ENCODE measurements around the gene NFATC1. TPM values are rescaled to one million over a fixed set of nuclear protein-coding genes. Genes with fewer than 3 reads are reported as not detected.

The NFATC1 gene
- total RNA-seq, 1 donor from 2014 or later, result 52.6 TPM

- intact Hi-C loops (cut with micrococcal nuclease), result no loop called here
- ChIA-PET POLR2A (interaction anchor here (1.4 kb wide), 1 partner anchor 24 kb away, joined by 4 read pairs; no protein-coding TSS in a partner anchor), CTCF (interaction anchor here (0.5 kb wide), 1 partner anchor 66 kb away, joined by 3 read pairs; no protein-coding TSS in a partner anchor)
- Mint-ChIP-seq H3K36me3 (ENCODE audit: low read depth) (peaks cover 62% of the 10 kb centered on the region), H3K27me3 (no peaks in the 10 kb centered on the region), H3K27ac (peak overlapping the region; percentile 35), H3K4me3 (no peak overlapping the region), H3K9me3 (no peaks in the 10 kb centered on the region), H3K4me1 (peaks cover 13% of the 10 kb centered on the region)
- no peak for DNase-seq
- no peak for TF ChIP-seq CTCF (IDR thresholded peaks at IDR 0.05)
- no peak for ATAC-seq (ENCODE audit: low read depth)
These were observed 76.4 kb downstream of the NFATC1 start for GRCh38 chr18:79472176-79472575.

GRCh38 chr18:79472946-79473345 is 77.2 kb downstream of the NFATC1 start:
- no peak overlapping the region for H3K27ac Mint-ChIP-seq
- intact Hi-C loops (cut with micrococcal nuclease), result no loop called here
- H3K27me3 Mint-ChIP-seq, result no peaks in the 10 kb centered on the region
- no peaks in the 10 kb centered on the region for H3K9me3 Mint-ChIP-seq
- TF ChIP-seq CTCF (IDR thresholded peaks at IDR 0.05), result no peak
- no peak for DNase-seq
- H3K36me3 Mint-ChIP-seq (ENCODE audit: low read depth), result peaks cover 59% of the 10 kb centered on the region
- POLR2A ChIA-PET, result interaction anchor here (1.4 kb wide), 1 partner anchor 23 kb away, joined by 4 read pairs; no protein-coding TSS in a partner anchor
- H3K4me1 Mint-ChIP-seq, result peaks cover 5% of the 10 kb centered on the region
- H3K4me3 Mint-ChIP-seq, result no peak overlapping the region
- no peak for ATAC-seq (ENCODE audit: low read depth)
- CTCF ChIA-PET, result no interaction called here

- intact Hi-C loops (cut with micrococcal nuclease), result no loop called here
- H3K27me3 Mint-ChIP-seq, result no peaks in the 10 kb centered on the region
- ChIA-PET POLR2A (no interaction called here), CTCF (no interaction called here)
- TF ChIP-seq CTCF (IDR thresholded peaks at IDR 0.05), result no peak
- peaks cover 46% of the 10 kb centered on the region for H3K36me3 Mint-ChIP-seq (ENCODE audit: low read depth)
- no peak overlapping the region for H3K27ac Mint-ChIP-seq
- DNase-seq (no peak), ATAC-seq (ENCODE audit: low read depth) (no peak)
- no peaks in the 10 kb centered on the region for H3K9me3 Mint-ChIP-seq
- H3K4me1 Mint-ChIP-seq, result no peaks in the 10 kb centered on the region
- H3K4me3 Mint-ChIP-seq, result no peak overlapping the region
These were observed 80.5 kb downstream of the NFATC1 start for GRCh38 chr18:79476031-79476917.

GRCh38 chr18:79476918-79477571 is 81.3 kb downstream of the NFATC1 start:
- H3K4me1 Mint-ChIP-seq, result no peaks in the 10 kb centered on the region
- H3K4me3 Mint-ChIP-seq, result no peak overlapping the region
- intact Hi-C loops (cut with micrococcal nuclease), result no loop called here
- CTCF ChIA-PET, result no interaction called here
- POLR2A ChIA-PET, result no interaction called here
- no peaks in the 10 kb centered on the region for H3K9me3 Mint-ChIP-seq
- DNase-seq (no peak), ATAC-seq (ENCODE audit: low read depth) (no peak)
- peaks cover 41% of the 10 kb centered on the region for H3K36me3 Mint-ChIP-seq (ENCODE audit: low read depth)
- TF ChIP-seq CTCF (IDR thresholded peaks at IDR 0.05), result no peak
- H3K27me3 Mint-ChIP-seq, result no peaks in the 10 kb centered on the region
- H3K27ac Mint-ChIP-seq, result no peak overlapping the region

Measured in activated B cell treated with CpG ODN at 0.5 μM for 24 hours (primary cell).